H1 (cell line): Measurements from ENCODE around the gene HS3ST5. TPM values are rescaled to one million over a fixed set of nuclear protein-coding genes. Genes with fewer than 3 reads are reported as not detected.

Experiments used
- CTCF ChIA-PET: fragments of 300-600 bp; sonication (Branson Sonifier 250); formaldehyde crosslinking; loops from one replicate; lab custom pipeline; 2021; ENCODE audit not compliant: partially characterized antibody; lab: Charles Lee
- POLR2A ChIA-PET: fragments of 300-600 bp; sonication (Branson Sonifier 250); formaldehyde crosslinking; loops from one replicate; lab custom pipeline; 2021; ENCODE audit warnings: inconsistent platforms; ENCODE audit not compliant: partially characterized antibody; lab: Charles Lee
- DNase-seq, 2 experiments: peaks; one replicate each; pipeline versions ENCODE4 v3.0.0 to v3.0.0-alpha.2; 2010 to 2022; ENCODE audit warnings: low spot score in 2 of 2, low read depth in 1 of 2, mixed read lengths in 1 of 2
- FAIRE-seq: peaks from 2 replicates; lab custom pipeline; 2011; peaks lifted over from hg19 to GRCh38; lab: Jason Lieb, UNC
- H2AFZ ChIP-seq: 2 replicates; pipeline ENCODE4 v1.8.1; 2012; ENCODE audit warnings: low read length, inconsistent platforms
- H2AK5ac ChIP-seq: 2 replicates; pipeline ENCODE4 v1.6.1; 2013; ENCODE audit warnings: low read depth, low read length
- H2BK120ac ChIP-seq: replicated peaks from 2 replicates; pipeline ENCODE3; 2013; ENCODE audit warnings: low read depth, low read length, inconsistent platforms
- H2BK12ac ChIP-seq: 2 replicates; pipeline ENCODE4 v1.6.1; 2013; ENCODE audit warnings: low read depth, low read length
- H2BK15ac ChIP-seq: 2 replicates; pipeline ENCODE4 v1.6.1; 2013; ENCODE audit warnings: low read length
- H2BK20ac ChIP-seq: 2 replicates; pipeline ENCODE4 v1.6.1; 2013; ENCODE audit warnings: low read length
- H2BK5ac ChIP-seq: 2 replicates; pipeline ENCODE4 v1.6.1; 2013; ENCODE audit warnings: low read depth, low read length
- H3K14ac ChIP-seq: 2 replicates; pipeline ENCODE4 v1.6.1; 2013; ENCODE audit warnings: inconsistent platforms; ENCODE audit not compliant: insufficient read length
- H3K18ac ChIP-seq: 2 replicates; pipeline ENCODE4 v1.6.1; 2013; ENCODE audit warnings: low read length; ENCODE audit errors: extremely low read depth
- H3K23ac ChIP-seq: 2 replicates; pipeline ENCODE4 v1.6.1; 2013; ENCODE audit warnings: inconsistent platforms; ENCODE audit not compliant: insufficient read length
- H3K23me2 ChIP-seq: 2 replicates; pipeline ENCODE4 v1.6.1; 2013; ENCODE audit warnings: low read depth, low read length
- H3K27ac ChIP-seq: 2 replicates; pipeline ENCODE4 v1.6.1; 2011; ENCODE audit warnings: low read depth, low read length, inconsistent platforms
- H3K27me3 ChIP-seq, 4 experiments: replicated peaks in 1 of 4; 1 replicate in 1 of 4; 2 replicates in 3 of 4; pipeline versions ENCODE4 v1.6.1 to v1.8.1; 2011 to 2013; ENCODE audit warnings: low read length in 3 of 4, mild to moderate bottlenecking in 3 of 4, inconsistent platforms in 2 of 4, mixed read lengths in 2 of 4, moderate library complexity in 1 of 4; ENCODE audit not compliant: control insufficient read depth in 3 of 4, insufficient read depth in 3 of 4; ENCODE audit errors: extremely low read depth in 1 of 4
- H3K36me3 ChIP-seq, 4 experiments: 2 replicates each; pipeline versions ENCODE4 v1.6.1 to v1.8.1; 2011 to 2013; ENCODE audit warnings: mild to moderate bottlenecking in 4 of 4, low read length in 3 of 4, moderate library complexity in 2 of 4, control low read depth in 1 of 4, inconsistent platforms in 1 of 4; ENCODE audit not compliant: insufficient read depth in 4 of 4, control insufficient read depth in 2 of 4
- H3K4ac ChIP-seq: replicated peaks from 2 replicates; pipeline ENCODE3; 2013; ENCODE audit warnings: low read length, low read depth, mixed read lengths, inconsistent platforms; ENCODE audit not compliant: insufficient read length
- H3K4me1 ChIP-seq, 4 experiments: replicated peaks in 1 of 4; 1 replicate in 1 of 4; 2 replicates in 3 of 4; pipeline versions ENCODE4 v1.6.1 to v1.8.1; 2011 to 2013; ENCODE audit warnings: low read length in 3 of 4, inconsistent platforms in 2 of 4, mixed read lengths in 1 of 4; ENCODE audit not compliant: insufficient read depth in 4 of 4, control insufficient read depth in 3 of 4
- H3K4me2 ChIP-seq, 2 experiments: 2 replicates each; pipeline versions ENCODE4 v1.6.1 to v1.8.1; 2011 to 2013; ENCODE audit warnings: low read depth in 2 of 2, low read length in 2 of 2, control low read depth in 1 of 2, inconsistent platforms in 1 of 2, mild to moderate bottlenecking in 1 of 2; ENCODE audit not compliant: insufficient read depth in 1 of 2
- H3K4me3 ChIP-seq, 4 experiments: fragments of 200-600, 300-600 bp in 1 of 4; sonication (generic), shearing (Covaris generic), sonication (Bioruptor Twin) in 1 of 4; 2 replicates each; pipeline versions ENCODE4 v1.5.1 to v1.8.1; 2011 to 2016; ENCODE audit warnings: low read length in 4 of 4, low read depth in 3 of 4, control low read depth in 2 of 4, inconsistent platforms in 2 of 4, mild to moderate bottlenecking in 2 of 4, mixed read lengths in 1 of 4, moderate library complexity in 1 of 4; ENCODE audit not compliant: insufficient read depth in 2 of 4; ENCODE audit errors: extremely low read depth in 1 of 4
- H3K56ac ChIP-seq: replicated peaks from 2 replicates; pipeline ENCODE3; 2013; ENCODE audit warnings: low read depth, mild to moderate bottlenecking, mixed read lengths, low read length, inconsistent platforms; ENCODE audit not compliant: insufficient read length
- H3K79me1 ChIP-seq: 2 replicates; pipeline ENCODE4 v1.6.1; 2013; ENCODE audit warnings: low read depth, low read length, control low read depth
- H3K79me2 ChIP-seq, 2 experiments: 2 replicates each; pipeline versions ENCODE4 v1.6.1 to v1.8.1; 2012 to 2013; ENCODE audit warnings: low read length in 2 of 2, mild to moderate bottlenecking in 2 of 2, inconsistent platforms in 1 of 2; ENCODE audit not compliant: insufficient read depth in 2 of 2, control insufficient read depth in 1 of 2
- H3K9ac ChIP-seq, 4 experiments: replicated peaks in 1 of 4; 1 replicate in 1 of 4; 2 replicates in 3 of 4; pipeline versions ENCODE4 v1.6.1 to v1.8.1; 2011 to 2013; ENCODE audit warnings: low read depth in 3 of 4, low read length in 3 of 4, control low read depth in 2 of 4, mild to moderate bottlenecking in 2 of 4, moderate library complexity in 2 of 4, inconsistent platforms in 1 of 4; ENCODE audit errors: extremely low read depth in 1 of 4
- H3K9me3 ChIP-seq, 2 experiments: 2 replicates each; pipeline versions ENCODE4 v1.6.1 to v1.8.1; 2012 to 2013; ENCODE audit warnings: mild to moderate bottlenecking in 2 of 2, moderate library complexity in 2 of 2, control low read depth in 1 of 2, inconsistent platforms in 1 of 2, low read depth in 1 of 2, low read length in 1 of 2, mixed read lengths in 1 of 2; ENCODE audit not compliant: insufficient read depth in 2 of 2
- H4K20me1 ChIP-seq, 2 experiments: replicated peaks in 1 of 2; 2 replicates each; pipeline versions ENCODE3 to v1.8.1; 2011 to 2013; ENCODE audit warnings: inconsistent platforms in 2 of 2, low read length in 2 of 2, mild to moderate bottlenecking in 1 of 2; ENCODE audit not compliant: insufficient read depth in 2 of 2, control insufficient read depth in 1 of 2
- H4K5ac ChIP-seq: 2 replicates; pipeline ENCODE4 v1.6.1; 2013; ENCODE audit warnings: low read length, low read depth, mixed read lengths, inconsistent platforms; ENCODE audit not compliant: insufficient read length
- H4K8ac ChIP-seq: 2 replicates; pipeline ENCODE4 v1.8.0; 2013; ENCODE audit warnings: mild to moderate bottlenecking, moderate library complexity, low read length, inconsistent platforms; ENCODE audit not compliant: insufficient read depth; ENCODE audit errors: extremely low read depth
- H4K91ac ChIP-seq: replicated peaks from 2 replicates; pipeline ENCODE3; 2013; ENCODE audit warnings: low read length, mixed read lengths, inconsistent platforms; ENCODE audit not compliant: insufficient read length
- EGR1 ChIP-seq: IDR thresholded peaks from 2 replicates; pipeline ENCODE4 v1.6.1; 2011; ENCODE audit warnings: low read depth, low read length, borderline replicate concordance
- KDM4A ChIP-seq: IDR thresholded peaks from one replicate; pipeline ENCODE4 v1.7.1; 2012; ENCODE audit warnings: low read depth, mild to moderate bottlenecking, moderate library complexity, low read length, inconsistent platforms; ENCODE audit not compliant: severe bottlenecking
- PHF8 ChIP-seq: fragments of 200-600 bp; sonication (generic); conservative IDR thresholded peaks from 2 replicates; pipeline ENCODE4 v1.7.1; 2012; ENCODE audit warnings: low read depth, mild to moderate bottlenecking, inconsistent platforms, low read length, moderate library complexity
- YY1 ChIP-seq: IDR thresholded peaks from 2 replicates; pipeline ENCODE4 v1.6.1; 2011; ENCODE audit warnings: low read depth, mild to moderate bottlenecking, low read length
- WGBS, 2 experiments: shearing (Covaris generic) in 1 of 2; methylation state at CpG; one replicate each; pipeline versions ENCODE4 v1.1.6 to v1.1.7; 2013 to 2015; ENCODE audit warnings: low lambda C conversion rate in 2 of 2, mixed read lengths in 2 of 2, inconsistent platforms in 1 of 2, low coverage in 1 of 2, missing lambda C conversion rate in 1 of 2; ENCODE audit not compliant: insufficient replicate concordance in 2 of 2, insufficient coverage in 1 of 2, insufficient read length in 1 of 2; ENCODE audit errors: extremely low coverage in 1 of 2, missing lambda C conversion rate in 1 of 2; 5-methylcytosine and 5-hydroxymethylcytosine counted together
- polyA plus RNA-seq, 7 experiments: library from polyadenylated mRNA; depleted of rRNA in 3 of 7; stranded (reverse) in 5 of 7; unstranded in 2 of 7; fragments of >200 nt in 5 of 7; fragments of 200-250 nt in 2 of 7; gene quantifications; 1 replicate in 5 of 7; 2 replicates in 1 of 7; 4 replicates in 1 of 7; pipeline versions ENCODE4 v1.2.1 to v1.2.3, GENCODE V29; 2011 to 2013; ENCODE audit warnings: missing spikeins in 2 of 7, mixed read lengths in 2 of 7
- total RNA-seq: library from RNA; stranded (reverse); fragmentation: NEBNext Ultra II Directional; extraction: Animal tissue kit (Norgen Biotek cat#: 25700); gene quantifications from 2 replicates; pipeline ENCODE4 v1.2.1, GENCODE V29; 2021

Gene HS3ST5
- total and polyA plus RNA-seq, 2 of the 8 experiments (the other 6 are each of a cell fraction or from before 2014, with no cell fraction given): 1.2 to 9.9 TPM

DNA sequence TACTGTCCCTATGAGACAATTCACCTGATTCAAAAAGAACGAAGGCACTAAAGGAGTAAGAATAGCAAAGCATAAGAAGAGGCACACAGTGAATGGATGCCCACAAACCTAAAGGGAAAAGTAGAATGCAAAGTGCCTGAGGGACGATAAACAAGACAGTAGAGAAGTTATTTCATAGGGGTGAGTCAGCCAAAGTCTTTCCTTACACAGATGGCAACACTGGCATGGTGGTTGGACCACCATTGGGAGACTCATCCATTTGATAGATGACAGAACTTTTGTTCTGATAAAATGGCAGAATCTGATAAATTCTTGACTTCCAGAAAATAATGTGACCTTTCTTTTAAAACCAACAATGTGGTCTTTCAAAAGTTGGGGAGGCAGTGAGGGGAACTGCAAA is 223.8 kb downstream of the HS3ST5 start:
- FAIRE-seq: no peak
- TF ChIP-seq EGR1 (no peak), YY1 (no peak), KDM4A (no peak), PHF8 (no peak)
- CTCF ChIA-PET: interaction anchor here (3.5 kb wide), 1 partner anchor 10 kb away, joined by 16 read pairs; no protein-coding TSS in a partner anchor

More for the DNA sequence above, 223.8 kb downstream of the HS3ST5 start:
- Histone ChIP-seq H2AK5ac (no peak overlapping the region), H3K9me3 (no peaks in the 10 kb centered on the region), H3K23me2 (no peaks in the 10 kb centered on the region), H3K18ac (no peak overlapping the region), H2BK15ac (no peak overlapping the region), H3K56ac (no peak overlapping the region), H3K4me3 (no peak overlapping the region), H2BK5ac (no peak overlapping the region), H3K23ac (no peak overlapping the region), H3K9ac (no peak overlapping the region), H3K79me1 (no peaks in the 10 kb centered on the region; the same call in 1 of the 2 replicates), H3K36me3 (no peaks in the 10 kb centered on the region), H4K8ac (no peak overlapping the region), H3K79me2 (no peaks in the 10 kb centered on the region), H2BK12ac (no peak overlapping the region), H2BK20ac (no peak overlapping the region), H4K91ac (no peak overlapping the region), H2AFZ (no peak overlapping the region), H3K4me2 (no peak overlapping the region), H3K14ac (no peak overlapping the region), H3K4me1 (peaks cover 0 to 7% (median 2%) of the 10 kb centered on the region in 4 experiments; a peak in 4 of 7 replicates), H4K5ac (no peak overlapping the region), H3K27ac (no peak overlapping the region), H2BK120ac (no peak overlapping the region), H3K27me3 (no peaks in the 10 kb centered on the region), H4K20me1 (no peaks in the 10 kb centered on the region), H3K4ac (no peak overlapping the region)
- no peak for DNase-seq
- POLR2A ChIA-PET: no interaction called here
- 87% methylated on average over 2 of the region's 2 CpGs; no CpG with 5 or more reads in 1 of the 2 experiments for WGBS, 2 experiments
